OCI-LY7 (cell line): ENCODE data around the gene NACC2. TPM values are rescaled to one million over a fixed set of nuclear protein-coding genes. Genes with fewer than 3 reads are reported as not detected.

Source experiments
- BruUV-seq: library from RNA; stranded (reverse); fragments of 400-500 nt; replicated peaks from 2 replicates; lab custom pipeline; 2021; lab: Mats Ljungman, UMichigan
- CTCF ChIA-PET: fragments of 300-600 bp; sonication (Branson Sonifier 250); formaldehyde crosslinking; loops from one replicate; lab custom pipeline; 2022; ENCODE audit warnings: antibody characterized with exemption; ENCODE audit not compliant: unreplicated experiment; lab: Charles Lee
- POLR2A ChIA-PET: fragments of 300-600 bp; sonication (Branson Sonifier 250); formaldehyde crosslinking; loops from one replicate; lab custom pipeline; 2022; ENCODE audit warnings: antibody characterized with exemption; lab: Charles Lee
- DNase-seq: peaks from one replicate; pipeline ENCODE4 v3.0.0-alpha.2; 2015; ENCODE audit warnings: low spot score
- H2AFZ ChIP-seq: fragments of 200-600 bp; sonication (generic), shearing (Covaris generic); 2 replicates; pipeline ENCODE4 v1.6.1; 2014; ENCODE audit warnings: mild to moderate bottlenecking, antibody characterized with exemption, low read length, moderate library complexity
- H3K27ac ChIP-seq: fragments of 200-600 bp; sonication (generic); 2 replicates; pipeline ENCODE4 v1.5.1; 2014; ENCODE audit warnings: mixed run types, low read depth, mild to moderate bottlenecking, moderate library complexity, low read length, inconsistent platforms; ENCODE audit not compliant: poor library complexity, severe bottlenecking
- H3K36me3 ChIP-seq: fragments of 200-600 bp; sonication (generic); 2 replicates; pipeline ENCODE4 v1.6.1; 2014; ENCODE audit warnings: mild to moderate bottlenecking, antibody characterized with exemption, low read length, moderate library complexity, mixed read lengths; ENCODE audit not compliant: insufficient read depth
- H3K4me1 ChIP-seq: fragments of 200-600 bp; sonication (generic); 2 replicates; pipeline ENCODE4 v1.5.1; 2014; ENCODE audit warnings: mild to moderate bottlenecking, low read length; ENCODE audit not compliant: insufficient read depth, poor library complexity, severe bottlenecking
- H3K4me2 ChIP-seq: fragments of 200-600 bp; sonication (generic); 2 replicates; pipeline ENCODE4 v1.6.1; 2014; ENCODE audit warnings: mild to moderate bottlenecking, low read length
- H3K4me3 ChIP-seq: fragments of 200-600 bp; sonication (generic); 2 replicates; pipeline ENCODE4 v1.5.1; 2014; ENCODE audit warnings: mild to moderate bottlenecking, low read depth, low read length; ENCODE audit not compliant: poor library complexity, severe bottlenecking
- H3K79me2 ChIP-seq: fragments of 200-600 bp; sonication (generic); 2 replicates; pipeline ENCODE4 v1.6.1; 2016; ENCODE audit warnings: low read depth, mild to moderate bottlenecking, low read length, moderate library complexity, mixed read lengths; ENCODE audit not compliant: insufficient read depth
- H3K9me2 ChIP-seq: fragments of 200-600 bp; sonication (generic); 2 replicates; pipeline ENCODE4 v1.6.1; 2016; ENCODE audit warnings: mild to moderate bottlenecking, low read length, mixed read lengths; ENCODE audit not compliant: insufficient read depth
- H3K9me3 ChIP-seq: fragments of 200-600 bp; sonication (generic); 2 replicates; pipeline ENCODE4 v1.6.1; 2014; ENCODE audit warnings: mild to moderate bottlenecking, mixed run types, low read length, mixed read lengths
- H4K20me1 ChIP-seq: fragments of 200-600 bp; sonication (generic); 2 replicates; pipeline ENCODE4 v1.6.1; 2014; ENCODE audit warnings: mild to moderate bottlenecking, antibody characterized with exemption, low read length, moderate library complexity, mixed read lengths; ENCODE audit not compliant: insufficient read depth
- CTCF ChIP-seq: fragments of 200-600 bp; sonication (generic); conservative IDR thresholded peaks from 2 replicates; pipeline ENCODE4 v1.5.1; 2014; ENCODE audit warnings: mild to moderate bottlenecking, antibody characterized with exemption, low read length, moderate library complexity, mixed read lengths
- EZH2phosphoT487 ChIP-seq: fragments of 200-600 bp; sonication (generic); IDR thresholded peaks from 2 replicates; pipeline ENCODE4 v1.6.1; 2018; ENCODE audit warnings: low read depth, borderline replicate concordance, mild to moderate bottlenecking, mixed run types, antibody characterized with exemption, low read length, moderate library complexity, mixed read lengths
- intact Hi-C: fragments of 100-400 bp; cut with micrococcal nuclease; formaldehyde crosslinking; loops from one replicate; pipeline ENCODE4 v1.10.0; 2022; ENCODE audit not compliant: unreplicated experiment
- total RNA-seq, 2 experiments: library from RNA; depleted of rRNA in 1 of 2; stranded (reverse); fragments of >200 nt in 1 of 2; shearing (Covaris generic) in 1 of 2; gene quantifications; 2 replicates each; pipeline ENCODE4 v1.2.3, GENCODE V29; 2014 to 2022

NACC2 gene
- total RNA-seq, 2 experiments from 2014 or later = 0.38 to 0.72 TPM

GRCh38 chr9:136023410-136024225 lies 71.5 kb downstream of the NACC2 start:
- intact Hi-C loops = no loop called here
- TF ChIP-seq EZH2phosphoT487 = no peak
- TF ChIP-seq CTCF = no peak
- Histone ChIP-seq H3K4me1 (peaks cover 3% of the 10 kb centered on the region), H3K27ac (no peak overlapping the region), H2AFZ (no peak overlapping the region), H3K9me2 (no peaks in the 10 kb centered on the region), H3K4me3 (no peak overlapping the region), H3K79me2 (no peaks in the 10 kb centered on the region), H3K9me3 (0 out of 2 replicates have a peak, but pooled peaks cover 4% of the 10 kb centered on the region), H3K4me2 (no peak overlapping the region), H4K20me1 (no peaks in the 10 kb centered on the region), H3K36me3 (no peaks in the 10 kb centered on the region)
- POLR2A ChIA-PET = interaction anchor here (0.6 kb wide), 1 partner anchor 922 kb away, joined by 3 read pairs; no protein-coding TSS in a partner anchor
- BruUV-seq = no TSS peak
- no peak for DNase-seq
- CTCF ChIA-PET = no interaction called here

- POLR2A ChIA-PET = no interaction called here
- intact Hi-C loops = no loop called here
- no peak overlapping the region for H3K27ac ChIP-seq
- H3K79me2 ChIP-seq = no peaks in the 10 kb centered on the region
- H4K20me1 ChIP-seq = no peaks in the 10 kb centered on the region
- DNase-seq = no peak
- H3K4me2 ChIP-seq = no peak overlapping the region
- no peak overlapping the region for H2AFZ ChIP-seq
- TF ChIP-seq CTCF (no peak), EZH2phosphoT487 (no peak)
- no peak overlapping the region for H3K4me3 ChIP-seq
- CTCF ChIA-PET = no interaction called here
- H3K36me3 ChIP-seq = no peaks in the 10 kb centered on the region
- 0 out of 2 replicates have a peak, but pooled peaks cover 4% of the 10 kb centered on the region for H3K9me3 ChIP-seq
- no TSS peak for BruUV-seq
- H3K9me2 ChIP-seq = no peaks in the 10 kb centered on the region
- H3K4me1 ChIP-seq = peaks cover 10% of the 10 kb centered on the region
These were observed 72.2 kb downstream of the NACC2 start for GRCh38 chr9:136022731-136023409.
